Medulla oblongata (tissue), 1 donor: ENCODE data around the gene PCYT2.
A peak's percentile ranks its signal among the peaks of the same experiment; 100 is the strongest.
"Not testable (repeated sequence)": the region's sequence is repeated elsewhere in the genome, so short reads cannot be mapped to it uniquely, and the experiment has no call there.

Experiments used
- DNase-seq: peaks from one replicate; pipeline ENCODE4 v3.0.0-alpha.2; 2015; ENCODE audit errors: extremely low spot score

Gene PCYT2

GRCh38 chr17:81927152-81927652 lies 16.0 kb upstream of the PCYT2 start:
- no peak for DNase-seq

GRCh38 chr17:81926451-81927151 lies 15.4 kb upstream of the PCYT2 start:
- DNase-seq, result peak; percentile 76

DNA sequence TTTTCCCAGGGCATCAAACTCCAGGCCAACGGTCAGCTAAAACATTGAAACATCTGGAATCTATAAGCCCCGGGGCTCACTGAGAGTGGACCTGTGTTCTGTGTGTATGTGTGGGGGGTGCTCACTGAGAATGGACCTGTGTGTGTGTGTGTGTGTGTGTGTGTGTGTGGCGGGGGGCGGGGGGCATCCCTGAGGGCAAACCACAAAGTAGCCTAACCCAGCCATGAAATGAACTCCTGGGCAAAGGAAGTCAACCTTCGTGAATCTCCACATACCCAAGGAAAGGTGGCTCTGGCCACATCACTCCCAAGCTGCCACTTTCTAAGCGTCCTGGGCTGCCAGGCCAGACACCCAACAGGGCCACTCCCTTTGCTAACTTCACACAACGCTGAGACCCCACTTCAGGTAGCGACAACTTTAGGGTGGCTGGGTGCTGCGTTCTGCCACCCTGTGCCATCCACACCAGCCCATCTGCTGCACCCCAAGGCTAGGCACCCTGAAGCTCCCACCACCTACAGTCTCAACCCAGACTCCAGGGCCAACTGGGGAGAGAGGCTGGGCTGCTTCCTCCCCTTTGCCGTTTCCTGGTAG lies 14.8 kb upstream of the PCYT2 start:
- DNase-seq, result no peak

DNA sequence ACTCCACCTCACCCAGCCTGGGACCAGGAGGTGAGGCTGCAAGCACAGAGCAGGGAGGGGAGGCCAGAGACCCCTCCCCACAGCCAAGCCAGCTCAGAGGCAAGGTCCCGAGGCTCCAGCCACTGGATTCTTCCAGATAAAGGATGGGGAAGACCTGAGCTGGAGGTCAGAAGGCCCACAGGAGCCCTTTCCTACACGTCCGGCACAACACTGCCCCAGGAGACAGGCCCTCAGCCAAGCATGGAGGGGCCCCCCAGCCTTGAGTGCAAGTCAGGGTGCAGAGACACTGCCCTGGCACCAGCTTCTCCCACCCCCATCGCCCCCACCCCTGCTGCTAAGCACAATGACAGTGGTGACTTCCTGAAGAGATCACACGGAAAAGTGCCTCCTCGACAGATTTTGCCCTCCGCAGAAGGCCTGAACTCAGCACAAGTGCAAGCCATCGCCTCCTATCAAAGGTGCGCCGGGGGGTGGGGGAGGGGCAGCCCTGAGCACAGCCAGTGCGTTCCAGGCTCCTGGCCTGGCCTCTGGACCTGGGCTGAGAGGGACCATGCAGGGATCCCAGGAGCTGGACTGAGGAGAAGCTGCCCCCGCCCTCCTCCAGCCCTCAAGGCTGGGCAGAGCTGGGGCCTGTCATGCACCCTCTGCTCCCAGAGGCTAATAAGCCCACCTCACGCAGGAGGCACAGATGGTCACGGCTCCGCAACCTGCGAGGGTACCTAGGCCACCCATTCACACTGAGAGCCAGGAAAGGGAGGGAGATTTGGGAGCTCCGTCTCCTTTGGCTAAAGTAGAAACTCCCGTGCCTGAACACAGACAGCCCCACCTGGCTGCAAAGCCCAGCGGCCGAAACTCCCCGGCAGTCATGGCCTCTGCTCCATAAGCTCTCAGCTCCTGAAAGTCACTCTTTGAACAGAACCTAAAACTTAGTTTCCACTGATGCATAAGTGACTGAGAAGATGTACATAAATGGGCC lies 13.6 kb upstream of the PCYT2 start:
- no peak for DNase-seq

DNA sequence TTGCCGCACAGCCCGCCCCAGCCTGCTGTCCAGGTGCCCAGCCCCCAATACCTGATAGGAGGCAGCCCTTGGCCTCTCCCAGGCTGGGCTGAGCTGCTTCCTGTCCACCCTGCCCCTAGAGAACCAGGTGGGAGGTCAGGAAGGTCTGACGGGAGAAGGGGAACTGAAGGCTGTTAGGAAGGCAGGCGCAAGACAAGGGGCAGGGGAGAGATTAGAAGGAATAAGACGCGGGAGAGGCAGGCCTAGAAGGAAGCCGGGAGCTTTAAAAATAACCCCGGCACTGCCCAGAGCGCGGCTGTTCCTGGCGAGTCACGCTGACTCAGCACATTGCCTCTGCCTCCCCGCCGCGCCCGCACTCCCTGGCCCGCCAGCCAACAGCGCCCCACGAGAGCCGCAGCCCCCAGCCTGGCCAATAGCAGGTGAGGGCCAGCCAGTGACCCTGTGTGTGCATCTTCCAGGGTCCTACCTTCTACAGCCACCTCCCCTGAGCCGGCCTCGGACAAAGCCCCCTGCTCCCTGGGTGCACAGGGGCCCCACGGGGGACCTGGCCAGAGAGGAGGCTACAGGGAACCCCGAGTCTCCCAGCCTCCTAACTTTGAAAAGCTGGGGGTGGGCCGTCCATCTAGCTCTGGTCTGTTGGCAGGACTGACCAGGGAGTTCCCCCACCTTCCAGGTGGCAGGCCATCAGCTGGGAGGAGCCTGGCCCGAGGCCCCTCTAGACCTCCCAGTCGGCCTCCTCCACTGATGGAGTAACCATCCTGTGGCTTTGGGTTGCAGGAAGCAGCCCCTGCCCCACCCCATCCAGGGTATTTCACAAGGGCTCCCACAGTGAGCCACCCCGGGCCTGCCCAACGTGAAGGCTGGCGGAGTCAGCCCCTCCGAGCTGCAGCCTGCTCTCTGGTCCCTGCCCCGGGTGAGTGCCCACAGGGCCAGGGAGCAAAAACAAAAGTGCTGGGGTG lies 12.4 kb upstream of the PCYT2 start:
- peak; percentile 76 for DNase-seq

DNA sequence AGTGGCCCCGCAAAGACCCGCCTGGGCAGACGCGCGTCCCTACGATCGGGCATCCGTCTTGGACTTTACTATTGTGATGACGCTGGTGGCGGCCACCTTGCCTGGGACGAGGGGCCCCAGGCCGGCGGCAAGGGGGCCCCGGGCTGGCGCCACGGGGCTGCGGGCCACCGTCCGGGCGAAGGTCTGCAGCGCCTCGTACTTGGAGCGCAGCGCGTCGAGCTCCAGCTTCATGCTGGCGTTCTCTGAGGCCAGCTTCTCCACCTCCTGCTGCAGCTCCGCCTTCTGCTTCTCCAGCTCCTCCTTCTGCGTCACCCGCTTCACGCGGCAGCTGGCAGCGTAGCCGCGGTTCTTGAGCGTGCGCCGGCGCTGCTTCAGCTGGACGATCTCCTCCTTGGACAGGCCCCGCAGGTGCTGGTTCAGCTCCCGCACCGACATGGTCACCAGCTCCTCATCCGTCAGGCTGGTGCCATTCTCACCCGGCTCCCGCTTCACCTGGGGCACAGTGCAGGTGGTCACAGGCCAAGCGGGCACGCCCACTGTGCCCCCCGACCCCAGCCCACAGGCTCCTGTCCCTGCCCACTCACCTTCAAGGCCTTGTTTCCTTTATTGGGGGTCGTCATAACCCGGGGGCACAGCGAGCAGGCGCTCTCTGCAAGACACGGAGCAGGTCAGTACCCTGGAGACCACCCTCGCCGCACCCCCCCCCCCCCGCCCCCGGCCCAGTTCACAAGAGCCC lies 11.5 kb upstream of the PCYT2 start:
- no peak for DNase-seq

GRCh38 chr17:81921996-81922565 lies 10.9 kb upstream of the PCYT2 start:
- DNase-seq, result no peak

DNA sequence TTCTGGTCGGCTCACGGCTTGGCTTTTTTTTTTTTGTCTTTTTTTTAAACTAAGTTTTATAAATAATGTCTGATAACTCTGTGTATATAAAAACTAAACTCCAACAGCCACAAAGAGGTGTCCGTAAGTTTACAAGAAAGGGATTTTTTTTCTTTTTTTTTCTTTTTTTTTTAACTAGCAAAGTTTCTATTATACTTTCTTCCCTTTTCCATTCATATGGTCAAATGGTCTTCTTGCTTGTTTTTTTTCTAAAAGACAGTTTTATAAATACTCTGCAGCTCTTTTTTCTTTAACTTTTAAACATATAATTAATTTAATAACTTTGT lies 10.3 kb upstream of the PCYT2 start:
- DNase-seq, result no peak

- DNase-seq, result no peak
These were observed 9.7 kb upstream of the PCYT2 start for GRCh38 chr17:81920612-81921536.

- DNase-seq, result no peak
These were observed 7.8 kb upstream of the PCYT2 start for GRCh38 chr17:81918832-81919545.

DNA sequence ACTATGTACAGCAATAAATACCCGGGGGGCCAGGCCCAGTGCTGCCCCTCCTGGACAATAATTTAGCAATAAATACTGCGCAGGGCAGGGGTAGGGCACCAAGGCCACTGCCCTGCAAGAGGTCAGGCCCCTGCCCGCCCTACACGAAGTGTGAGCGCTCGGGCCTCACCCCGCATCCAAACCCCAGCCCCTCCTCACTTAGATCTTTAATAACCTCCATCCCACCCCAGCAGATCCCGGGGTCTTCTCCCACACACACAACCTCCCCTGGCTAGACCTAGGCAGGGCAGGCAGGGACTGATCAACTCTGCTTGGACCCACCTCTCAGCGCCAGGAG lies 7.1 kb upstream of the PCYT2 start:
- not testable (repeated sequence) for DNase-seq

- peak; percentile 84 for DNase-seq
These were observed 6.5 kb upstream of the PCYT2 start, which contains the start of gene SIRT7 for GRCh38 chr17:81917565-81918332. Gene SIRT7, minus strand, starts transcription at chr17:81918176. Its CDS starts 45 bp downstream, at chr17:81918131.

DNA sequence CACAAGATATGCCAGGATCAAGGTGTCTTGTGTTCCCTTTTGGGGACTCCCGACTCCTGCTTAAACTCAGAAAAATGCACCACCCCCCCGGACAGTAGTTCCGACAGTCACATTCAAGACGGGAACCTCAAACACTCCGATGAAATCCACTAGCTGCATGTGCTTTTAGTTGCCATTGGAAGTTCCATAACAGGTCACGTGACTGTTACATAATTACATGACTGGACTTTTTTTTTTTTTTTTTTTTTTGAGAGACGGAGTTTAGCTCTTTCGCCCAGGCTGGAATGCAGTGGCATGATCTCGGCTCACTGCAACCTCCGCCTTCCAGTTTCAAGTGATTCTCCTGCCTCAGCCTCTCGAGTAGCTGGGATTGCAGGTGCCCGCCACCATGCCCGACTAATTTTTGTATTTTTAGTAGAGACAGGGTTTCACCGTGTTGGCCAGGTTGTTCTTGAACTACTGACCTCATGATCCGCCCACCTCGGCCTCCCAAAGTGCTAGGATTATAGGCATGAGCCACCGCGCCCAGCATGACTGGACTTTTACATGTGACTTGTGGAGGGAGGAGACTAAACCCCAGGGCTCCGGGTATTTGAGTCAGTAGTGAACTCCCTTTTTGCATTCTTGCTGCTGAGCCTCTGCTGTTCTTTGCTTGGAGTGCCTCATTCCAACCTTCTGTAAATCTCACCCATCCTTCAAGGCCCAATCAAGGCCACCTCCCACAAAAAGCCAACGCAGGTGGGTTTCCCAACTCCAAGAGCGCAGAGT lies 5.2 kb upstream of the PCYT2 start:
- no peak for DNase-seq

GRCh38 chr17:81915331-81915730 lies 4.1 kb upstream of the PCYT2 start:
- DNase-seq, result no peak

GRCh38 chr17:81914103-81914850 lies 3.1 kb upstream of the PCYT2 start:
- DNase-seq, result no peak

GRCh38 chr17:81913394-81914102 lies 2.3 kb upstream of the PCYT2 start:
- DNase-seq, result no peak
